Nephron progenitor cell (in vitro differentiated cells): ENCODE results near the gene TTLL1.
A peak's percentile ranks its signal among the peaks of the same experiment; 100 is the strongest.

Experiments
- DNase-seq: peaks from one replicate; pipeline ENCODE4 v3.0.0; 2021
- H3K27ac Mint-ChIP-seq: 2 replicates; pipeline ENCODE4 v1.8.0; 2021; ENCODE audit warnings: mild to moderate bottlenecking, moderate library complexity, mixed read lengths
- H3K27me3 Mint-ChIP-seq: 2 replicates; pipeline ENCODE4 v1.8.0; 2021; ENCODE audit warnings: mild to moderate bottlenecking, low read depth, mixed read lengths; ENCODE audit not compliant: poor library complexity
- H3K36me3 Mint-ChIP-seq: 2 replicates; pipeline ENCODE4 v1.8.0; 2021; ENCODE audit warnings: low read depth, mixed read lengths
- H3K4me1 Mint-ChIP-seq: 2 replicates; pipeline ENCODE4 v1.8.0; 2021; ENCODE audit warnings: mixed read lengths
- H3K4me3 Mint-ChIP-seq: 2 replicates; pipeline ENCODE4 v1.8.0; 2021; ENCODE audit warnings: mild to moderate bottlenecking, moderate library complexity, mixed read lengths
- H3K9me3 Mint-ChIP-seq: 2 replicates; pipeline ENCODE4 v1.8.0; 2021; ENCODE audit warnings: mild to moderate bottlenecking, moderate library complexity, mixed read lengths
- TF ChIP-seq, protein P1 (sequence below): fragments of 200-600 bp; sonication (generic); IDR thresholded peaks from 2 replicates; pipeline ENCODE4 v1.5.0; 2021; ENCODE audit warnings: antibody characterized with exemption

Gene TTLL1

DNA sequence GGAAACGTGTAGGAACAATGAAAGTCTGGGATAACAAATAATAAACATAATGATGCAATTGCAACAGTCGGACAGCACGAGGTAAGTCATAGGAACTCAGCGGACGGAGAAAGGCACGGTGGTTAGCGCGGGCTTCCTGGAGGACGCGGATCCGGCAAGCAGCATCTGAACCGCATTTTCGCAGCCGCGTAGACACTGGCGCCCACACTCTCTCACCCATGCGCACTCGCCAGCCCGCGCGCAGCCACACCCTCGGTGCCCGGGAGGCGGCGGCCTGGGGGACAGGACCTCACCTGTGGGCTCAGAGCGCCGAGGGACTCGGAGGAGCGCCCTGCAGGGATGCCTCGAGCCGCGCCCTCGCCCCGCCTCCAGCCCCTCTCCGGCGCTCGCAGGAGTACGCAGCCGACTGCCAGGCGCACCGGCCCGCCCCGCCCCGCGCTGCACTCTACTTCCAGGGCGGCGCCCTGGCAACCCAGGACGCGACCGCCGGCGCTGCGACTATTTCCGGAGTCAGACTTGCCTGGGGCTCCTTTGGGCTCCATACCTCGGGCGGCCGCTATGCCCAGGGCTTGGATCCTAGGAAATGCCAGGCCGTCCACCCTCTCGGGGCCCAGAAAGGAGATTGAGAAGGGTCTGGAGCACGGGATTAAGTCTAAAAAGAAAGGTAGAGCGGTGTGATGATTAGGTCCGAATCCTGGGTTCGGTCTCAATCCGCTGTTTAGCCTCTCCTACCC lies at the start of gene TTLL1:
TTLL1 (minus strand) TSS at position 408 of the 734 bp plus-strand sequence. CDS start 13,805 bp downstream, outside the sequence.
- Mint-ChIP-seq H3K36me3 (peaks cover 22% of the 10 kb centered on the region), H3K27me3 (peaks cover 4% of the 10 kb centered on the region), H3K27ac (no peak within 1 kb of the TSS), H3K4me1 (peaks cover 19% of the 10 kb centered on the region), H3K4me3 (peak within 1 kb of the TSS; percentile 93), H3K9me3 (peaks cover 7% of the 10 kb centered on the region)
- peak; percentile 89 for DNase-seq
- TF ChIP-seq, protein P1, sequence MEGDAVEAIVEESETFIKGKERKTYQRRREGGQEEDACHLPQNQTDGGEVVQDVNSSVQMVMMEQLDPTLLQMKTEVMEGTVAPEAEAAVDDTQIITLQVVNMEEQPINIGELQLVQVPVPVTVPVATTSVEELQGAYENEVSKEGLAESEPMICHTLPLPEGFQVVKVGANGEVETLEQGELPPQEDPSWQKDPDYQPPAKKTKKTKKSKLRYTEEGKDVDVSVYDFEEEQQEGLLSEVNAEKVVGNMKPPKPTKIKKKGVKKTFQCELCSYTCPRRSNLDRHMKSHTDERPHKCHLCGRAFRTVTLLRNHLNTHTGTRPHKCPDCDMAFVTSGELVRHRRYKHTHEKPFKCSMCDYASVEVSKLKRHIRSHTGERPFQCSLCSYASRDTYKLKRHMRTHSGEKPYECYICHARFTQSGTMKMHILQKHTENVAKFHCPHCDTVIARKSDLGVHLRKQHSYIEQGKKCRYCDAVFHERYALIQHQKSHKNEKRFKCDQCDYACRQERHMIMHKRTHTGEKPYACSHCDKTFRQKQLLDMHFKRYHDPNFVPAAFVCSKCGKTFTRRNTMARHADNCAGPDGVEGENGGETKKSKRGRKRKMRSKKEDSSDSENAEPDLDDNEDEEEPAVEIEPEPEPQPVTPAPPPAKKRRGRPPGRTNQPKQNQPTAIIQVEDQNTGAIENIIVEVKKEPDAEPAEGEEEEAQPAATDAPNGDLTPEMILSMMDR = no peak

DNA sequence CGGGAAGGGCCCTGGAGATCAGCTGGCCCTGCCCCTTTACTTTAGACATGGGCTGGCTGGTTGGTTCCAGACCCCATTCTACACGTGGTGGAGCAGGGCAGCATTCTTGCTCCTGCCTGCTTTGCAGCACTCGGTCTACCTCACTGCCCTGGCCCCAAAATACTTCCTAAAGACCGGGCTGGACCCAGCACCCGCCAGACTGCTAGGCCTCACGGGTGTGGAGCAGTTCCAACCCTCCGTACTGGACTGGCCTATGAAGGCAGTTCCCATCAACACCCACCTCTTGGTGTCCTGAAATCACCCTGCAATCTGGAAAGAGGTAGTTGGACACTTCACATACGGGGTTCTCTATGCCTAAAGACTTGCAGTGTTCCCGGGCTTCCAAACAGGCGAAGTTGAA lies 47.6 kb upstream of the TTLL1 start:
- H3K9me3 Mint-ChIP-seq = no peaks in the 10 kb centered on the region
- peaks cover 2% of the 10 kb centered on the region for H3K27me3 Mint-ChIP-seq
- TF ChIP-seq, protein P1 = no peak
- no peak for DNase-seq
- H3K27ac Mint-ChIP-seq = no peak overlapping the region
- H3K4me3 Mint-ChIP-seq = no peak overlapping the region
- peaks cover 70% of the 10 kb centered on the region for H3K36me3 Mint-ChIP-seq
- peaks cover 1% of the 10 kb centered on the region for H3K4me1 Mint-ChIP-seq

DNA sequence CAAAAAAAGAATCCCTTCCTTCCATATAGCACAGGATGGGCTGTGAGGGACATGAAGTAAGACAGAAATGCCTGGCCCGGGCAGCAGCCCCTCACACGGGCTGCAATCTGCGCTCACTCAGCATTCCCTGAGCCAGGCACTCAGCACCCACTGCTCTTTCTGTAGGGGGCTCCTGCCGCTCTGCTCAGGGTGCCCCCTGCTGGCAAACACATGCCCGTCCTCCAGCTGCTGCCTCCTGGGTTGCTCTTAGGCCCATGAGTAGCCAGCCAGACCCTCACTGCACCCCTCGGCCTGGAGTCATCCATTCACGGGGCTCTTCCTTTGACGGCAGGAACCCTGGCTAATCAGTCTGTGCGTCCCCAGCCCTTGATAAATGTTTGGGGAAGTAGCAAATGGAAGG lies 47.1 kb upstream of the TTLL1 start:
- TF ChIP-seq, protein P1 = peak; percentile 61
- no peaks in the 10 kb centered on the region for H3K9me3 Mint-ChIP-seq
- no peak overlapping the region for H3K4me3 Mint-ChIP-seq
- peaks cover 2% of the 10 kb centered on the region for H3K27me3 Mint-ChIP-seq
- no peak overlapping the region for H3K27ac Mint-ChIP-seq
- H3K4me1 Mint-ChIP-seq = no peaks in the 10 kb centered on the region
- DNase-seq = peak; percentile 67
- H3K36me3 Mint-ChIP-seq = peaks cover 70% of the 10 kb centered on the region

DNA sequence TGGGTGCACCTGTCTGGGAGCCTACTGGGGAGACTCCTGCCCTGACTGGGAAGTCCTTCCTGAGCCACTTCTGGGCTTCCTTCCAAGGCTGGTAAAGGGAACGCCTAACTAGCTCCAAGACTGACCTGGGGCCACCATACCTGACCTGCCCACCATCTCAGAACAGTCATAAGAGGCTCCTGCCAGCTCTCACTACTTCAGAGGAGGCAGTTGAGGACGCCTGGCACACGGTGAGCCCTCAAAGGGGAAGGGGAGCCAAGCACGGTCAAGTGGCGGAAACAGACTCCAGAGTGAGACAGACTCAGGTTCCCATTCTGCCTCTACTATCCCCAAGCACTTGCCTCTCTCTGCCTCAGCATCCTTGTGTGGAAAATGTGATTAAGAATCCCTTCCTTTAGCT lies 46.4 kb upstream of the TTLL1 start:
- Mint-ChIP-seq H3K27me3 (peaks cover 2% of the 10 kb centered on the region), H3K36me3 (peaks cover 64% of the 10 kb centered on the region), H3K4me3 (no peak overlapping the region), H3K9me3 (no peaks in the 10 kb centered on the region), H3K4me1 (no peaks in the 10 kb centered on the region), H3K27ac (no peak overlapping the region)
- no peak for DNase-seq
- TF ChIP-seq, protein P1 = no peak

DNA sequence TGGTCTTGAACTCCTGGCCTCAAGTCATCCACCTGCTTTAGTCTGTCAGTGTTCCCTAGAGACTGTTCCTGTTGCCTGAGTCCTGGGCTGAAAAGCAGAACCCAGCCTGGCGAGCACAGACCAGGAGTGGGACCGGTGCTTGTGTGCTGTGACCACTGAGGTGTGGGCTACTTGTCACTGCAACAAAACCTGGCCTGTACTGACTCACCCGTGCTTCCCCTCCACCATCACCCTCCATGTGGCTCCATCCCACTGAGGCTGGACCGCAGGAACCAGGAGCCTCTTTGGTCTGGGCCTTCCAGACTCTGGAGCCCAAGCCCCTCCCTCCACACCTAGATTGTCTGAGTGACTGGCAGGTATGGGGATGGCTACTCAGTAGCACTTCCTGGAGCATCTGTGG lies 45.4 kb upstream of the TTLL1 start:
- no peak overlapping the region for H3K27ac Mint-ChIP-seq
- no peak for DNase-seq
- H3K4me1 Mint-ChIP-seq = no peaks in the 10 kb centered on the region
- no peaks in the 10 kb centered on the region for H3K9me3 Mint-ChIP-seq
- H3K4me3 Mint-ChIP-seq = no peak overlapping the region
- H3K36me3 Mint-ChIP-seq = peaks cover 55% of the 10 kb centered on the region
- peaks cover 2% of the 10 kb centered on the region for H3K27me3 Mint-ChIP-seq
- TF ChIP-seq, protein P1 = no peak

DNA sequence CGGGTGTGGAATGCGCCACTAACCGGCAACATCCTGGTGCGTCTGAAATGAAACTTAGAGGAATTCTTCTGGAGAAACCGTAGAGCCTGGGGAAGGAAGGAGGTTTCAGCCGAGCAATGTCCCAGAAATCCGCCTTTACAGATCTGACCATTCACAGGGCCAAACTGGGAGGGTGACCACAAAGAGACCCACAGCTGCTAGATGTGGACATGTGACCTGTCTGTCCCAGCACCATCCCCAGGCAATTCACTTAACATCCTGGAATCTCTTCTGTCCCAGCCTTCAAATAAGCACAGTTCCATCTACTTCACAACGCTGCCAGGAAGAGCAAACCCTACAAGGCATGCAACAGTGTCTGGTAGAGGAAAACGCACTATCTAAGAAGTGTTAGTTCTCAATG lies 44.2 kb upstream of the TTLL1 start:
- no peak overlapping the region for H3K27ac Mint-ChIP-seq
- no peaks in the 10 kb centered on the region for H3K9me3 Mint-ChIP-seq
- H3K36me3 Mint-ChIP-seq = peaks cover 47% of the 10 kb centered on the region
- TF ChIP-seq, protein P1 = no peak
- no peak for DNase-seq
- H3K4me3 Mint-ChIP-seq = no peak overlapping the region
- peaks cover 5% of the 10 kb centered on the region for H3K27me3 Mint-ChIP-seq
- no peaks in the 10 kb centered on the region for H3K4me1 Mint-ChIP-seq
